Left ventricle myocardium superior (tissue), 1 donor: ENCODE measurements around the gene ZNF329. TPM values are rescaled to one million over a fixed set of nuclear protein-coding genes. Genes with fewer than 3 reads are reported as not detected.
"Not testable (repeated sequence)": the region's sequence is repeated elsewhere in the genome, so short reads cannot be mapped to it uniquely, and the experiment has no call there.

Experiments
- ATAC-seq: fragments of 200-7000 bp; cut with Tn5 transposase; one replicate; pipeline ENCODE4 v1.9.1; 2020; ENCODE audit warnings: mild to moderate bottlenecking, moderate library complexity
- DNase-seq: peaks from one replicate; pipeline ENCODE4 v3.0.0-alpha.2; 2020
- intact Hi-C: fragments of 100-400 bp; cut with micrococcal nuclease; formaldehyde crosslinking; loops from one replicate; pipeline ENCODE4 v1.11.0; 2022
- long read RNA-seq: library from polyadenylated mRNA; unstranded; transcript quantifications from one replicate; pipeline ENCODE4 v2.0.0, GENCODE V29; 2021
- total RNA-seq: library from RNA; stranded (reverse); fragmentation: NEBNext Ultra II Directional; extraction: Animal tissue kit (Norgen Biotek cat#: 25700); gene quantifications from one replicate; pipeline ENCODE4 v1.2.1, GENCODE V29; 2021
- donor health status: DM: no; HTN: yes; CAD: no; lungs with severe emphysema.

Gene ZNF329
- 7.3 TPM for total RNA-seq
- long read RNA-seq, partial matches to known transcripts = 0 of 5 reads
- long read RNA-seq, other reads (novel, unspliced or antisense) = 5 of 5 reads

DNA sequence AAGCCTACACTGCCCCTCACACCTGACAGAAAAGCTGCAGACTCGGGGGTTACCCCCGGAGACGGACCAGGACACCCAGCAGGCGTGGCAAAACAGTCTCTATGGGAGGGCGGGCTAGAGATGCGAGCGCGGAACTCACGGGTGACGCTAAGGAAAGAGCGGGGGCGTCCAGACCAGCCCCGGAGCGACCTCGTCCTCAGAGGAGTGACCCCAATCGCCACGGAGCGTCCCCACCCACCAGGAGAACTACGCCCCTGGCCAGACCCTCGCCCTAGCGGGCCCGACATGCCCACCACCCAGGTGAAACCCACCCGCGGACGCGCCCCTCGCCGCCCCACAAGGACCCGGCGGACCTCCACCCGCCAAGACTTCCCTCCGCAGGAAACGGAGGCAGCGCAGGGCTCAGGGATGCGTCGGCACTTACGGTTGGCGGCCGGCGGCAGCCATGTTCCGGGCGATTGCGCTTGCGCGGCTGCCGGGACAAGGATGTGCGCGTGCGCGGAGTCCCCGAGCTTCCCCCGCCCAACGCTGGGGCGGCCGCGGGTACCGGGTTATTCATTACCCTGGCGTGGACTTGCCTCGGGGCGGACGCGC is at the start of gene ZNF329:
ZNF329 (minus strand) TSS at position 462 of the 594 bp plus-strand sequence. CDS start 21,286 bp downstream, outside the sequence.
- intact Hi-C loops = loop anchor here (5.0 kb wide), 1 partner anchor 133 kb away; no protein-coding TSS in a partner anchor
- ATAC-seq (peak; percentile 74), DNase-seq (peak; percentile 93)

DNA sequence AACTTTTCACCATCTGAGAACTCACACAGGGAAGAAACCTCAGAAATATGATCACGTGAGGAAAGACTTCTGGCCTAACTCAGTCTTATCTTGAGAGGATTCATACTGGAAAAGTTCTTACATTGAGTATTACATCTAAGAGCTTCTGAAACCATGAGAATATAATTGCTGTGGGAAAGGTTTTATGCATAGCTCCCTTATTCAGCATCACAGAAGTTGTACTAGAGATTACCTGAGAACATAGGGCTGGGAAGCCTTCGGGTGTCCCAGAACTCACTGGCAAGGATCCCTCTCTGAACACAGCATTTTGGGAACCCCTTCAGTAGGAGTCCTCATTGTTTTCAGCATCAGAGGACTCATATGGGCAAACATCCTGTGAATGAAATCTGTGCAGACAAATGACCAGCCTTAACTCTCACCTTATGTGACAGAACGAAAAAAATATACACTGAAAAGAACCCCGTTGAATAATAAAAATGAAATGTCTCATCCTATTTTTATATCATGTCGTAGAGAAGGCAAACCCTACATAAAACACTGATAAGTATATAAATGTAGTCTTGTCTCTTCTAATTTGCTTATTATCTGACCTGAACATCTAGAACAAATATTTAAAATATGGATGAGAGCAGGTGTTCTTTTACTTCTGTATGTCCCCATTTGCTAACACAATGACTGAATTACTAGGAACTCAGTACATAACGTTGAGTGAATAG is 46.5 kb upstream of the ZNF329 start:
- ATAC-seq (no peak), DNase-seq (no peak)
- intact Hi-C loops = no loop called here

DNA sequence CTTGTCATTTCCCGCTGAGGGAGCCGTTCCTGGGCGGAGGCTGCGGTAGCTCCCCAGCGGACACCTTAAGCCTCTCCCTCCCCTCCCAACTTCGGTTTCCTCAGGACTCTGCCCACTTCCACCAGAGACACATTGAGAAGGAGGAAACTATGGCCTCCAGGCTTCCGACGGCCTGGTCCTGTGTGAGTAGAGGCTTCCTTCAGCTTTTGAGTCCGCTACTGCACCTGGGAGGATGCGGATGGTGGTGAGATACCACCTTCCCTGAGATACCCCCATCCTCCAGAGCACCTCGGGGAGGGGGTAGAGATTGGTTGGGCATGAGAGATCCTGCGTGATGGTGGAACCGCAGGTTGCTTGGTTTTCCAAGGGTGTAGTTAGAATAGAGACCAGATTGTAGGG is 33.2 kb upstream of the ZNF329 start:
- DNase-seq (no peak), ATAC-seq (no peak)
- intact Hi-C loops = no loop called here

DNA sequence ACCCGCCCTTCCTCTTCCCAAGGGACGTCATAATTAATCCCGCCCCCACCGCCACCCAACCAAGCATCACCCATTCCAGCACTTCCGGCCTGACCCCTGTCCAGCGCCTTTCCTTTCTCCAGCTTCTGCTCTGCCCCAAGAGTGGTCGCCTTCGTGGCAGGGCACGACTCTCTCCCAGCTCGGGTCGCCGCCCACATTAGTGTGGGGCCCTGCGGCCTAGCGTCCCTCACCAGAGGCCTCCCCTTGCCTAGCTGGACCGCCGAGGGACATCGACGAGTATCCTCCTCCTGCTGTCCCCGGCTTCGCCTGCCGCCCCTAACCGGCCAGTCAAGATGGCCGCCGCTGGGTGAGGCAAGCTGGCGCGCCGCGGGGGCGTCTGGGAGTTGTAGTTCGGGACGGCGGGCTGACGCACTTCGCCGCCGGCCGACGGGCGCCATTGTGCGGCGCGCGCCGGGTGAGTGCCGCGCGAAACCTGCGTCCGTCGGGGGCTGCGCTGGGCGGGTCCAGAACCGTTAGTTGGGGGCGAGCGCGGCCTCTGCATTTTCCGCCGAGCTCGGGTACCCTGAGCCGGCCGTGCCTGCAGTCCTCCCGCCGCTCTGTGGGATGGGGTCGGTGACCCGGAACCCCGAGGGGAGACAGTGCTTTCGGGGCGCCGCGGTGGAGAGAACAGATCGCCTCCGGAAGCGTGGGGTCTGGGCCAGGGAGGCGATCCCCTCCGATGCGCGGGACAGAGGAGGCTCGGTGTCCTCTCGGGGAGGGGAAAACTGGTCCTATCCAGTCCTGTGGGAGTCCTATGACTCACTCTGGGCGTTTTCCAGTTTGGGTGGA is 32.6 kb upstream of the ZNF329 start, which contains the start of gene ZNF274:
ZNF274 (plus strand) TSS at position 73 of the 828 bp plus-strand sequence. CDS start 905 bp downstream, outside the sequence.
- intact Hi-C loops = no loop called here
- DNase-seq (peak; percentile 97), ATAC-seq (peak; percentile 96)

DNA sequence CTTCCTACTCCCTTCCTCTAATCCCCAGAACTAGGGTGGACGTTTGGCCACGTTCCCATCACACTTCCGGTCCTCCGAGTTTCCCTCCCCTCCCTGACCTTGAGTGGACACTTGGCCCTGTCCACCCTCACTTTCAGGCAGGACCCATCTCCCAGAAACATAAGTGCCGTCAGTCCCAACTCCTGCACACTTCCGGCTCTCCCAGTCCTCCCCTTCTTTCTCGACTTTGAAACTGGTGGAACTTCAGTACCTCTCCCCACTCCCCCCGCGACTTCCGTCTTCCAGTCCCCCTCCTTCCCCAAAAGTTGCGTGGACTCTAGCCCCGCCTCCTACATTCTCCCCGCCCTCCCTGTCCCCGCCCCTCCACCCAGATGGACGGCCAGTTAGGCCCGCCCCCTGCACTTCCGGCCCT is 32.0 kb upstream of the ZNF329 start:
- no peak for ATAC-seq
- DNase-seq = no peak
- intact Hi-C loops = no loop called here

DNA sequence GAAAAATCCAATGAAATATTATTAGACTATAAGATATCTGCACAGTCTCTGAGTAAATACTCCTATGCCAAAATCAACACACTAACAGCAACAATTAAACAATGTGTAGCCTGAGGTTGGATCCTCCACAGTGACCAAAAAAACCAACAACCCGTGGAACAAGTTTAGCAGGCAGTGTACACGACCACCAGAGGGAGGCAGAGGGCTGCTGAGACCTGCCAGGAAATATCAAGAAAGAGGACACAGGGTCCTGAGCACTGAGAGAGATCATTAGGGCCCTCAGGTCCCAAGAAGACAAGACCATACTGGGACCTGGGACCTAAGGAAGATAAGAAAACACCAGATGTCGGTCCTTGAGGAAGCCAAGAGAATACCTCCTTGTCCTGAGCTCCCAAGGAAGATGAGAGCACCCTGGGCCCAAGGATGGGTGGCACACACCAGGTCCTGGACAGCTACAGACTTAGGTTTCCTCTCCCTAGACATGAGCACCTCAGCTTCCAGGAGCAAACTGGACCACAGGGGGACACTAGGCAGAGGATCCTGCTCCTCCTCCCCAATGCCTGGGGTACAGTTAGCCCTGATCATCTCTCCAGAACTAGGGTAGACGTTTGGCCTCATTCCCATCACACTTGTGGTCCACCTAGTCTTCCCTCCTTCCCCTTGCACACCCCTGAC is 31.4 kb upstream of the ZNF329 start:
- intact Hi-C loops = no loop called here
- peak; percentile 49 for DNase-seq
- ATAC-seq = no peak

DNA sequence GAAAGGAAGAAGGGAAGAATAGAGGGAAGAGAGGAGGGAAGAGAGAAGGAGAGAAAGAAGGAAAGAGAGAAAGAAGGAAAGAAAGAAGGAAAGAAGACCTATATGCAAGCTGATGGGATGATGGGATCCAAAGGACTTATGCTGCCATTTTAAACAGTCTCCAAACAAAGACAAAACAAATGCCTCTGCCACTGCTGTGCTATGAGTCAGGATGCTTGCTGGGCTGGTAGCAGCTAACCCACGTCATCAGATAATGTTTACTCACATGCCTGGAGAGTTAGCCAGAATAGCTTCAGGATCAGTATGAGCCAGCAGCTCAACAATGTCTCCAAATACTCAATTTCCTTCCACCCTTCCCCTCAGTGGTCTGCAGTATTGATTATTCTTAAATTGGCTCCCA is 20.3 kb upstream of the ZNF329 start:
- ATAC-seq = no peak
- intact Hi-C loops = no loop called here

DNA sequence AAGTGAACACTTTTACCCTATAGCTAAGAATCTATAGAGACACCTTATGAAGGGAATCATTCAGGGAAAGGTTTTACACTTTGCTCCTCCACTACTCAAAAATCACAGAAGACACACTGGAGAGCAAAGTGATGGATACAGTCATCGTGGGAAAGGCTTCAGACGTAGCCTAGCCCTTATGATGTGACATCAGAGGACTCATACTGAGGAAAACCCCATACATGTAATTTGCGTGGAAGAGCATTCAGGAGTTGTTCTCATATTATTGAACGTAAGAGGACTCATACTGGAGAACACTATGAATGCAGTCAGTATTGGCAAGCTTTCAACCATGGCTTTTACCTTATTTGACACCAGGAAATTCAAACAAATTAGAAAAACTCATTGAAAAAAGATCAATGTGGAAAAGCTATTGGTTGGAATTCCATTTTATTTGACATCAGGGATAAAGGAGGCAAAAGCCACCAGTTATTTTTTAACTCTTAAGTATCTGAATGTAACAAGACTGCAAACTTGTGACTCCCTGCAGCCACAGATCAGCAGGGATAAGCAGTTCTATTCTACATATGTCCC is 16.2 kb upstream of the ZNF329 start:
- intact Hi-C loops = no loop called here
- ATAC-seq (no peak), DNase-seq (no peak)

More for the DNA sequence above, 20.3 kb upstream of the ZNF329 start:
- no peak for DNase-seq

DNA sequence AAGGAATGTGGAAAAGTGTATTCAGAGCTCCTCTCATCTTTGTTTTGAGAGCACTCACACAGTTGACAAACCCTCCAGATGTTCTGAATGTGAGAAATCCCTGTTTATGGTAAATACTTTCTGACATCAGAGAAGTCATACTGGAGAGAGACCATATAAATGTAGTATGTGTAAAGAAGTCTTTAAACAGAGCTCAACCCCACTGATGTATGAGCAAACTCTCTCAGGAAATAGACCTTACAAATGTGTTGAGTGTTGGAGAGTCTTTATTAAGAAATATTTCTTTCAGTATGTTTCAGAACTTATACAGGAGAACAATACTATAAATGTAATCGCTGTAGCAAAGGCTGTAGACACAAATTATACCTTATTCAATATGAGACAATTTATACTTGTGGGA is 15.7 kb upstream of the ZNF329 start:
- intact Hi-C loops = no loop called here
- DNase-seq = no peak

DNA sequence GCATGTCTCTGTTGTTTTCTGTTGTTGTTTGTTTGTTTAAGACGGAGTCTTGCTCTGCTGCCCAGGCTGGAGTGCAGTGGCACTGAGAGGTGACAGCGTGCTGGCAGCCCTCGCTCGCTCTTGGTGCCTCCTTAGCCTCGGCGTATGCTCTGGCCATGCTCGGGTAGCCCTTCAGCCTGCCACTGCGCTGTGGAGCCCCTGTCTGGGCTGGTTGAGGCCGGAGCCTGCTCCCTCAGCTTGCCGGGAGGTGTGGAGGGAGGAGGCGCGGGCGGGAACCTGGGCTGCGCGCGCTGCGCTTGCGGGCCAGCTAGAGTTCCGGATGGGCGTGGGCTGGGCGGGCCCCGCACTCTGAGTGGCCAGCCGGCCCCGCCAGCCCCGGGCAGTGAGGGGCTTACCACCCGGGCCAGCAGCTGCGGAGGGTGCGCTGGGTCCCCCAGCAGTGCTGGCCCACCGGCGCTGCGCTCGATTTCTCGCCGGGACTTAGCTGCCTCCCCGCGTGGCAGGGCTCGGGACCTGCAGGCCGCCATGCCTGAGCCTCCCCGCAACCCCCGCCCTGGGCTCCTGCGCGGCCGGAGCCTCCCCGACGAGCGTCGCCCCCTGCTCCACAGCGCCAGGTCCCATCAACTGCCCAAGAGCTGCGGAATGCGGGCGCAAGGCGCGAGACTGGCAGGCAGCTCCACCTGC is 6.6 kb upstream of the ZNF329 start:
- ATAC-seq (no peak), DNase-seq (no peak)
- intact Hi-C loops = no loop called here

More for the DNA sequence above, 15.7 kb upstream of the ZNF329 start:
- no peak for ATAC-seq

DNA sequence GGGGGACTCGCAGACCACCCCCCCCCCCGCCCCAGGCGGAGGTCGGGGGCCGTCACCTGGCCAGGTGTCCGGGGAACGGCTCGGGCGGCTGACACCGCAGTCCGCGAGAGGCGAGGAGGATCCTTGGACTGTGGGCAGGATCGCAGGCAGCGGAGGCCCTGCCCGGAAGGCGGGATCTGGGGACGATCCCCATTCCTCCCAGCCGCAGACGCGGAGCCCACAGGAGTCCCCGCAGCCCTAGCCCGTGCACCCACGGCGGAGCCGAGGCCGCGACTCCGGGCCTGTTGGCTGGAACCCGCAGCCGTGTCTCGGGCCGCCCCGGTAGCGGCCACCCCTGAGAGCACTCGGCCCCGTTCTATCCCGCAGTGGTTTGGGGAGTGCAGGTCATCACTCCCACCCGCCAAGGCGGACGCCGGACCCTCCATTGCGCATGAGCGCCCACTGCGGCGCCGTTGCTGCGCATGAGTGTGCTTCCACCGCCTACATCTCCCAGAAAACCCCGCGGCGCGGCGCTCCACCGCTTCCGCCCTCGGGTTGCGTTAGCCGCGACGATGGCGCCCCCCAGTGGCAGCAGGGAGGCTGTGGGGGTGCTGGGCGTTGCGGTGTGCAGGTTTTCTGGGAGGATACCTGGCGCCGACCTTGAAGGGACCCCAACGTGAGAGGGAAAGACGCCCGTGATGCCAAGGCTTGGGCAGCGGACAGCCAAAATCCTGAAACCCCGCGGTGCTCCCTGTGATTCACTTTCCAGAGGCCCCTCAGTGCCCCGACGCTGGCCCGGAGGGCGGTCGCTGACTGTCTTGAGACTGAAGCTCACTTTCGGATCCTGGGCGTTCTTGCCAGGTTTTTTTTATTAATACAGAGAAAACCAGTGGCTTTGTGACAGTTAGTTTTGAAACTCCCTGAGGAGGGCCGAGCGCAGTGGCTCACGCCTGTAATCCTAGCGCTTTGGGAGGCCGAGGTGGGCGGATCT is 4.4 kb upstream of the ZNF329 start:
- peak; percentile 99 for DNase-seq
- peak; percentile 98 for ATAC-seq
- intact Hi-C loops = loop anchor here (5.0 kb wide), 1 partner anchor 138 kb away; no protein-coding TSS in a partner anchor

DNA sequence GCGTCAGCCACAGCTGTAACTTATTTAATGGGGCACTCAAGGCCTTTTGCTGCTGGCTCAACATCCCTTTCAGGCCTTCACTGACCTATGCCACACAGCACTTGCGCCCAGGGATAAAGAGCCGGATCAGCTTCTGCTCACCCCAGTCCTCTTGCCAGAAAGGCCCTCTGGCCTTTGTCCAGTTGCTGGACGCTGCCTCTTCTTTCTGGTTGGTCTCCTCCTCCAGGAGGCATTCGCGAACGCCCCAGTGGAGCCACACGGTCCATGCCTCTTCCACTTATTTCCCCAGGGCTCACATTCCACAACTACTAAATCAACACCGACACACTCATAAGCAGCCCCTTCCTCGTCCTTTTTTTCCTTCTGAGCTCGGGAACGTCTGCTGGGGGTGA is 3.7 kb upstream of the ZNF329 start:
- DNase-seq = peak; percentile 64

DNA sequence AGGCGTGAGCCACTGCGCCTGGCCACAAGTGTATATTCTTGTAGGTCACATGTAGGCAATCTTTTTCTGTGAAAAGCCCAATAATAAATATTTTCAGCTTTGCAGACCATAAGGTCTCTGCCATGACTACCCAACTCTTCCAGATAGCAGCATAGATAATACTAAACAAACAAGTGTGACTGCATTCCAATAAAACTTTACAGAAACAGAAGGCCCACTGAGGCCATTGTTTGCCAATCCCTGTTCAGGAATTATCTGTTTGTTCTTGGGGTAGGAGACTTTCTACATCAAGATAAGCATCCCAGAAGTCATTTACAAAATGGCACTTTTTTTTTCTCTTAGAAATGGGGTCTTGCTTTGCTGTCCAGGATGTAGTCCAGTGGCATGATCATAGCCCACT is 2.8 kb upstream of the ZNF329 start:
- ATAC-seq = no peak
- DNase-seq = no peak
- intact Hi-C loops = loop anchor here (5.0 kb wide), 1 partner anchor 136 kb away; no protein-coding TSS in a partner anchor

More for the DNA sequence above, 3.7 kb upstream of the ZNF329 start:
- intact Hi-C loops = loop anchor here (5.0 kb wide), 1 partner anchor 137 kb away; no protein-coding TSS in a partner anchor
- ATAC-seq = peak; percentile 39

DNA sequence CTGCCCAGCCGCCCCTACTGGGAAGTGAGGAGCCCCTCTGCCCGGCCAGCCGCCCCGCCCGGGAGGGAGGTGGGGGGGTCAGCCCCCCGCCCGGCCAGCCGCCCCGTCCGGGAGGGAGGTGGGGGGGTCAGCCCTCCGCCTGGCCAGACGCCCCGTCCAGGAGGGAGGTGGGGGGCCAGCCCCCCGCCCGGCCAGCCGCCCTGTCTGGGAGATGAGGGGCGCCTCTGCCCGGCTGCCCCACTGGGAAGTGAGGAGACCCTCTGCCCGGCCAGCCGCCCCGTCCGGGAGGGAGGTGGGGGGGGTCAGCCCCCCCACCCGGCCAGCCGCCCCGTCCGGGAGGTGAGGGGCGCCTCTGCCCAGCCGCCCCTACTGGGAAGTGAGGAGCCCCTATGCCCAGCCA is 3.1 kb downstream of the ZNF329 start:
- intact Hi-C loops, DNase-seq, ATAC-seq: not testable (repeated sequence)

DNA sequence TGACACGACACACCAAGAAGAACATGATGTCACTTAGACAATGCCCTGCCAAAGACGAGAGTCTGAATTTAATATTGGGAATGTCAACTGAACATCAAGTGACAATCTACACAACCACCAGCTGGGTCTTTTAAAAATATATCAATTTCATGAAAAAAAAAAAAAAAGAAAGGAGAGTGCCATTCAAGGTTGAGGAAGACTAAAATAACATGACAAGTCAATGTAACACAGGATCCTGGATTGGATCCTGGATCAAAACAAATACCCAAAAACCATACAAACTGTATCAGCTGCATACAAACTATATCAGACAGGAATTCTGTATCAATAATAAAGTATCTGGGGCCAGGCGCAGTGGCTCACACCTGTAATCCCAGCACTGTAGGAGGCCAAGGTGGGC is 4.7 kb downstream of the ZNF329 start:
- ATAC-seq (no peak), DNase-seq (no peak)
- intact Hi-C loops = no loop called here

DNA sequence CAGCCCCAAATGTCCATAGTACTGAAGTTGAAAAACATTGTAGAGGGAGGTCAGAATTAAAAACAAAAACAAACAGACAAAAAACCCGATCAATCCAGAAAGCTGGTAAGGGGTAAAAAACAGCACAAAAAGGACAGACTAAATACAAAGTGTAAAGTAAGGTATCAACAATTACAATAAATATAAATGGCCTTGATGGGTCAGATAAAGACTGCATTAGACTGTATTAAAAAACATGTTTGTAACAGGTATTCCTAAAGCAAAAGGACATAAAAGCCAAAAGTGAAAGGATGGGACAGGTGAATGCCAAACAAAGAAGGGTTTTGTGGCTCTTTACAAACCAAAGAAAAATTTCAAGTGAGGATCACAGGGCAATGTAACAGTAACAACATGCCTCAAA is 16.3 kb downstream of the ZNF329 start:
- intact Hi-C loops = no loop called here
- ATAC-seq (no peak), DNase-seq (no peak)

DNA sequence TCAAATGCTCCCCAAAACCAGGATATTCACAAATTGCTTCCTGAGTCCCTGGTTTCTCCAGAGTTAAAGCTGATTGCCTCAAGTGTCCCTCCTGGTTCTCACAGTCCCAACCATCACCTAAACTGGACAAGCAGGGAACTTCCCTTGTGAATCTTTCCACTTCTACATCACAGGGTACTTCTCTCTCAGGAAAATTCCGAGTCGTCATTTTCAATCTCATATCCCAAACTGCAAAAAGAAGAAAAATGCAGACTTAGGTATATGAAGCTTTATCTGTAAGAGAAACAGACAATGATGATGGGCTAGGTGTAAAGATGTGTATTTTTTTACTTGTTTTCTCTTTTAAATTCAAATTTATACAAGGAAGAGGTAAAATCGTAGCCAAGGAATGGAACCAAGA is 21.3 kb downstream of the ZNF329 start:
- intact Hi-C loops = loop anchor here (10.0 kb wide), 1 partner anchor 126 kb away; no protein-coding TSS in a partner anchor
- no peak for ATAC-seq
- no peak for DNase-seq
